ENCODE measurements around the gene GPR183. TPM values are rescaled to one million over a fixed set of nuclear protein-coding genes. Genes with fewer than 3 reads are reported as not detected.

GPR183 gene, protein sequence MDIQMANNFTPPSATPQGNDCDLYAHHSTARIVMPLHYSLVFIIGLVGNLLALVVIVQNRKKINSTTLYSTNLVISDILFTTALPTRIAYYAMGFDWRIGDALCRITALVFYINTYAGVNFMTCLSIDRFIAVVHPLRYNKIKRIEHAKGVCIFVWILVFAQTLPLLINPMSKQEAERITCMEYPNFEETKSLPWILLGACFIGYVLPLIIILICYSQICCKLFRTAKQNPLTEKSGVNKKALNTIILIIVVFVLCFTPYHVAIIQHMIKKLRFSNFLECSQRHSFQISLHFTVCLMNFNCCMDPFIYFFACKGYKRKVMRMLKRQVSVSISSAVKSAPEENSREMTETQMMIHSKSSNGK
- 10 to 100 TPM; 41.4 to 45.1 TPM for total RNA-seq

DNA sequence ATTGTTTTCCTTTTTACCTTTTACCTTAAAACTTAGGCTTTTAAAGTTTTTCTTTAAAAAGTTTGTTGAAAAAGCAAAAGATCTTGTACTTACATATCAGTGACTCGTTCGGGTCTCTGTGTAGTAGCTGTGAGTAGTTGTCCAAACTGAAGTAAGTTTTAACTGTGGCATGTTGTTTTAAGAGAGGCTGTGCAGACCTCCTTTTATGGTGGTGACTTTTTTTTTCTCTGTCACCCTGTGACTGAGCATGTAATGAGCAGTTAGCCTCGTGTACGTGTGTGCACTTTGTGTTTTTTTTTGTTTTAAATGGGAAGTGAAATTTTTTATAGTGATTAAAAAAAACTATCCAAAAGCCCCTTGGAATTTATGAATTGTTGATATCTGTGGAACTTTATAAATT, at the start of gene GPR183:
TSS of gene GPR183 (minus strand) at position 153 of the 400 bp plus-strand sequence. CDS start 11,254 bp downstream, outside the sequence.
- peak within 1 kb of the TSS; percentile 77 for H3K4me3 Mint-ChIP-seq
- H3K36me3 Mint-ChIP-seq (ENCODE audit: low read depth) = peaks cover 65% of the 10 kb centered on the region
- peak within 1 kb of the TSS; percentile 88 for H3K27ac Mint-ChIP-seq
- peak; percentile 54 for DNase-seq
- no peaks in the 10 kb centered on the region for H3K27me3 Mint-ChIP-seq
- H3K9me3 Mint-ChIP-seq = peaks cover 3% of the 10 kb centered on the region
- ChIA-PET CTCF (interaction anchor here (0.8 to 2.9 kb wide), 5 partner anchors 27 to 130 kb away, joined by 3 to 8 read pairs (median 4); no protein-coding TSS in a partner anchor), POLR2A (interaction anchor here (0.6 to 0.8 kb wide), 2 partner anchors 49 to 127 kb away, joined by 3 to 4 read pairs; no protein-coding TSS in a partner anchor)
- H3K4me1 Mint-ChIP-seq = peaks cover 81% of the 10 kb centered on the region

DNA sequence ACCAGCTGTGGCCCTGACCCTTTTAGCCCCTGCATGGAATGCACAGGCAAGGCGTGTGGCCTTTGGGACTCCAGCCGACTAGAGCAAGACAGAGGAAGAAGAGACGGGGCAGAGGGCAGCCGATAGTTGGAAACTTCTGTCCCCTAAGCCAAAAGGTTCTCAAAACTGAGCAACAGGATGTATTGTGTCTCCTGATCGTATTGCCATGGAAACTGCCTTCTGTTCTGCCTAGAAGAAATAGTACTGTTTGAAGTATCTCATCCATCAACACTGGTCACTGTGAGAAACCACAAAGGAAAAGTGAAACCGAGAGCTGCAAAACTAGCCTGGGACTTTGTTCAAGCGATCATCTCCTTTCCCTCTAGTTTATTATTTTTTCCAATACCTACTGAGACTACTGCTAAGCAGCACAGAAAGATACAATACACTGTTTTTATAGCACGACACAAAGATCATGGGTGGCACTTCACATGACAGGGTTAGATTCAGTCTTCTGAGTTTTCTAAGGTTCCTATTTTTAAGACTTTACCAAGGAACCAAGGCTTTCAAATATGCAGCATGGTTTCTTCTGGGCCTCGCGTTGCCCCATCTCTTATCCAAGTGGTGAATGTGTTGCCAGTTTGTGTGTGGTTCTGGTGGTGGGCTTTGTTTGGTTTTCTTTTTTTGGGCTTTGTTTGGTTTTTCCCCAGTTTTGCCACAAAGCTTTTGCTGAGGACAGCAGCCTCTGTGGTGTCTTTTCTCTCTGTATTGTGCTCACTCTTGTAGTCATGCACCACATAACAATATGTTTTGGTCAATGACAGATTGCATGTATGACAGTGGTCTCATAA, 49.3 kb upstream of the GPR183 start:
- Mint-ChIP-seq H3K9me3 (peaks cover 2% of the 10 kb centered on the region), H3K4me3 (peak overlapping the region; percentile 63), H3K27ac (peak overlapping the region; percentile 98), H3K27me3 (no peaks in the 10 kb centered on the region), H3K36me3 (ENCODE audit: low read depth) (peaks cover 85% of the 10 kb centered on the region), H3K4me1 (peaks cover 98% of the 10 kb centered on the region)
- CTCF ChIA-PET = interaction anchor here (0.5 to 1.9 kb wide), 7 partner anchors 11 to 587 kb away, joined by 3 to 13 read pairs (median 3); no protein-coding TSS in a partner anchor
- POLR2A ChIA-PET = interaction anchor here (1.0 kb wide), 1 partner anchor 49 kb away, joined by 4 read pairs; the partner anchor contains the start of gene GPR183
- DNase-seq = peak; percentile 90

DNA sequence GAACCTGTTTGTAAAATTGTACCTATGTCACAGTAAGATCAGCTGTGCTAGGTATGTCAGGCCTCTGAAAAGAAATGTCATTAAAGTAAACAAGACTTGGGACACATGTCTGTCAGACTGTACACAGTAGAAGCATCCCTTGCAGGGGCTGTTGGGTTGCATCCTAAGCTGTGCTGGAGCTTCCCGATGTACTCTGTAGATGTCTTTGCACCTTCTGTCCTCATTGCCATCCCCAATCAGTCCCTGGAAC, 48.7 kb upstream of the GPR183 start:
- Mint-ChIP-seq H3K36me3 (ENCODE audit: low read depth) (peaks cover 84% of the 10 kb centered on the region), H3K4me1 (peaks cover 97% of the 10 kb centered on the region), H3K27ac (peak overlapping the region; percentile 98), H3K27me3 (no peaks in the 10 kb centered on the region), H3K4me3 (peak overlapping the region; percentile 63), H3K9me3 (peaks cover 2% of the 10 kb centered on the region)
- CTCF ChIA-PET = interaction anchor here (0.5 to 1.9 kb wide), 7 partner anchors 11 to 588 kb away, joined by 3 to 13 read pairs (median 3); no protein-coding TSS in a partner anchor
- peak; percentile 27 for DNase-seq
- POLR2A ChIA-PET = interaction anchor here (1.0 kb wide), 1 partner anchor 49 kb away, joined by 4 read pairs; the partner anchor contains the start of gene GPR183

DNA sequence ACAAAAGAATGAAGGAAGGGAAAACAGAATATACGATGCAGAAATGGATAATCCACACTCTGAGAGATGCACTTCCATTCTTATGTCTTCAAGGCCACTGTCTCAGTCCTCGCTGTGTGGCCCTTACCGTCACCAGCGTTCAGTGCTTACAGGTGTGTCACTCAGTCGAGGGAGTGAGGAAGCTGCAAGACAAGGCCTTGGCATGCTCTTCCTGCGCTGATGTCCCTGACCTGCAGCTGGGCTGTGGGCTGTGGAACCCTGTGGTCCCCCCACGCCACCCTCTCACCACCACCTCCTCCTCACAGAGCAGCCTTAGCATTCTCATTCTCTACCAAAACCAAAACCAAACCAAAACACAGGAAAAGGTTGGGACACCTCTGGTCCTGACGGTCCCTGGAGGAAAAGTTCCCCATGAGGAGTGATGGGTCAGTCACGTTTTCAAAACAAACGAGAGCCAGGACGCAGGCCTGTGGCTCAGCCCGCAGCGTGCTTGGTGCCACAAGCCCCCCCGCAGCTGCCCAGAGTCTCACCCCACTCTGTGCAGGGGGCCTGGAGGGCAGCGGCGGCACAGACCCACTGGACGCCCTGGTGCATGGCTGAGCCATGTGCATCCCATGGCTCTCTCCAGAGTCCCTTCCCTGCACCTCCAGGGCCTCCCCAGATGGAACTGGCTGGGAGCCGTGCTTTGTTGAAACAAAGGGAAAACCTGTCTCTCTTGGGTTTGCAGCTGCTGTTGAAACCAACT, 48.2 kb upstream of the GPR183 start:
- H3K27ac Mint-ChIP-seq = peak overlapping the region; percentile 98
- peak overlapping the region; percentile 63 for H3K4me3 Mint-ChIP-seq
- H3K9me3 Mint-ChIP-seq = no peaks in the 10 kb centered on the region
- no peak for DNase-seq
- H3K27me3 Mint-ChIP-seq = no peaks in the 10 kb centered on the region
- POLR2A ChIA-PET = no interaction called here
- H3K4me1 Mint-ChIP-seq = peaks cover 97% of the 10 kb centered on the region
- peaks cover 85% of the 10 kb centered on the region for H3K36me3 Mint-ChIP-seq (ENCODE audit: low read depth)
- CTCF ChIA-PET = interaction anchor here (0.9 to 1.9 kb wide), 6 partner anchors 12 to 80 kb away, joined by 3 to 13 read pairs (median 4); no protein-coding TSS in a partner anchor

DNA sequence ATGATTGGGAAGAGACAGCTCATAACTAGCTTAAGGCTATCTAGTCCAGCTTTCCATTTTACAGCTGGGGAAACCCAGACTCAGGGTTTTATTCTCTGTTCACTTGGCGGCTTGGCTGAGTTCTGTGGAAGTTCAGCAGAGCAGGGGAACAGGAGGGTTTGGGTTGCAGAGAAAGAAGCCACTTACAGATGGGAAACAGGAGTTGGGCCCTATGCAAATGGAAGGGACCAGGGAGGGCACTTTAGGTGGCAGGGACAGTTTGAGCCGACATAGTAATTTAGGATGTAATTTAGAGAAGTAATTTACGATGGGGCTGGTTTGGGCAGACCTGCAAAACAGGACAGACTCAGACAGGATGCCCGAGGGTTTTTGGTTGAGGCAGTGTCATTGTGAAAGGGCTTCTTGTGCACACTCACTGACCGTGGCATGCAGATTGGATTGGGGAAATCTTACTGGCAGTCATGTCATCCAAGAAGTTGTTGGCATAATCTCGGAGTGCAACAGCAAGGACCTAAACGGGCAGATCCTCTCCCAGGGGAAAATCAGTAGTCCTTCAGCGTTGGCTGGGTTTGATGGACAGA, 47.3 kb upstream of the GPR183 start:
- POLR2A ChIA-PET = no interaction called here
- Mint-ChIP-seq H3K27me3 (no peaks in the 10 kb centered on the region), H3K36me3 (ENCODE audit: low read depth) (peaks cover 80% of the 10 kb centered on the region), H3K9me3 (no peaks in the 10 kb centered on the region), H3K4me3 (peak overlapping the region; percentile 38), H3K4me1 (peaks cover 88% of the 10 kb centered on the region), H3K27ac (peak overlapping the region; percentile 98)
- CTCF ChIA-PET = interaction anchor here (0.9 to 2.8 kb wide), 2 partner anchors 23 to 82 kb away, joined by 3 to 13 read pairs; no protein-coding TSS in a partner anchor
- peak; percentile 36 for DNase-seq

DNA sequence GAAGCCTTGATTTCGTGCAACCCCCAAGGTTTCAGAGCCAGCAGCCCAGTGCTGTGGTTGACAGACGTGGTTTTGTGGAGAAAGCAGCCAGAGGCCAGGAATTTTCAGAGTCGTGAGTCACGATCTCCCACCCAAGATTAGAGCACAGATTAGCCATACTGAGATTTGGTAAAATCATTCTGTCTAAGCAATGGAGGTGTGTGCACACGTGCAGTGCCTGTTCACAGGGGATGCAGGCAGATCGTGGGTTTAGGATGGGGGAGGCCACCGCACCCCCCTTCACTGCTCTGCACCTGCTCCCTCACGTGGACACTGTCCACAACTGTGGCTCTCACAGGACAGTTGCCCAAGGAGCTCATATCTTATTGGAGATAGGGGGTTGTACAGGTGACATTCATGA, 46.6 kb upstream of the GPR183 start:
- CTCF ChIA-PET = interaction anchor here (0.9 to 2.8 kb wide), 2 partner anchors 23 to 82 kb away, joined by 3 to 13 read pairs; no protein-coding TSS in a partner anchor
- Mint-ChIP-seq H3K27me3 (no peaks in the 10 kb centered on the region), H3K36me3 (ENCODE audit: low read depth) (peaks cover 78% of the 10 kb centered on the region), H3K9me3 (no peaks in the 10 kb centered on the region), H3K4me1 (peaks cover 82% of the 10 kb centered on the region), H3K27ac (peak overlapping the region; percentile 98), H3K4me3 (no peak overlapping the region)
- POLR2A ChIA-PET = no interaction called here
- no peak for DNase-seq

DNA sequence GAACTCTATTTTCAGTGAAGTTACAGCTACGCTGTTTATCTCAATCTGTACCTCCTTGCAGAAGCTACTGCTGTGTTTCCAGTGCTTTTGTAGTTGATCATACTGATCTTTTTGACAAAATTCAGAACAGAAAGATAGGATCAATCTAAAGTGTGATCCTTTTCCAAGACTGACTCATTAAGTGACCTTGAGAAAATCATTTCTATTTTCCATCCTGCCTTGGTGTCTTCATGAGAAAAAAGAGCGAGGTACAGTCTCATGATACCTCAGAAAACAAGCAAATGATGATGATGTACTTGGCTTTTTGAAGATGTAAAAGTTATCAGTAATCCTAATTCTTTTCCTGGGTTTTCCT, 46.0 kb upstream of the GPR183 start:
- ChIA-PET POLR2A (interaction anchor here (0.6 kb wide), 1 partner anchor 50 kb away, joined by 3 read pairs; no protein-coding TSS in a partner anchor), CTCF (interaction anchor here (0.9 to 2.8 kb wide), 8 partner anchors 11 to 177 kb away, joined by 3 to 13 read pairs (median 4); no protein-coding TSS in a partner anchor)
- H3K9me3 Mint-ChIP-seq = no peaks in the 10 kb centered on the region
- H3K4me1 Mint-ChIP-seq = peaks cover 79% of the 10 kb centered on the region
- no peaks in the 10 kb centered on the region for H3K27me3 Mint-ChIP-seq
- H3K4me3 Mint-ChIP-seq = no peak overlapping the region
- no peak for DNase-seq
- peaks cover 79% of the 10 kb centered on the region for H3K36me3 Mint-ChIP-seq (ENCODE audit: low read depth)
- peak overlapping the region; percentile 98 for H3K27ac Mint-ChIP-seq

DNA sequence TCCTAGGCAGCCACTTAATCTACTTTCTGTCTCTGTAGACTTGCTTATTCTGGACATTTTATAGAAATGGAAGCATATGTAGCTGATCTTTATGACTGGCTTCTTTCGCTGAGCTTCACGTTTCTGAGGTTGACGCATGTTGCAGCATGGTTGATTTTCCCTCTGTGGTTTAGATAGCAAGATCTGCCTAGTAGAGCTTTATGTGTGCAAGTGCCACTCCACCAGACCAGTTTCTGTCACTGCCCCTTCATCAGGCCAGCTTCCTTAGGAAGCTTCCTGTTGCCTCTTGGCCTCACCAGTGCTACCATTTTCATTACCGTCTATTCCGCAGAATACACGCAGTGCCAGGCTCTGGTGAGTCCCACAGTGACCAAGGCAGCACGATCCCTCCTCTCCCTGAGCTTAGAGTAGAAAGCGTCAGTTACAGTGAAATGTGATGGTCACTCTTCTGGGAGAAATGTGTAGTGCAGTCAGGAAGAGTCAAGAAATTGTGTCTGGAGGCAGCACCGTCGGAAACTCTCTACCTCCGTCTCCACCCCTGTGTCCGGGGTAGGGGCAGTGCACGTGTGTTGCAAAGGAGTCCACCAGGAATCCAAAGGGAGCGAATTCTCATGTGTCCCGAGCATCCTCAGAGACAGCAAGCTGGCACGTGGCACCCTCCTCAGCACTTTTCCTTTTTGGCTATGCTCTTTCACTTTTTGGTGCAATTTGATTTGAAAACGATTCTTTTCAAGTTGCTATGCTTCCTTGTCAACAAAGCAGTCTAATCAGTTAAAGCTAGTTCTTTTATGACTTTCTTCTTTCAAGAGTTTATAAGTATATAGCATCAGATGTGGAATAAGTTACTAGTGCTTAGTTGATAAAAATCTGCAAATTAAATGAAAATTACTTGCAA, 45.4 kb upstream of the GPR183 start:
- peaks cover 79% of the 10 kb centered on the region for H3K4me1 Mint-ChIP-seq
- H3K36me3 Mint-ChIP-seq (ENCODE audit: low read depth) = peaks cover 79% of the 10 kb centered on the region
- H3K9me3 Mint-ChIP-seq = no peaks in the 10 kb centered on the region
- CTCF ChIA-PET = interaction anchor here (0.6 to 2.8 kb wide), 15 partner anchors 8 to 176 kb away, joined by 3 to 13 read pairs (median 3); no protein-coding TSS in a partner anchor
- no peaks in the 10 kb centered on the region for H3K27me3 Mint-ChIP-seq
- DNase-seq = no peak
- peak overlapping the region; percentile 98 for H3K27ac Mint-ChIP-seq
- peak overlapping the region; percentile 33 for H3K4me3 Mint-ChIP-seq
- POLR2A ChIA-PET = interaction anchor here (0.6 to 0.9 kb wide), 2 partner anchors 28 to 49 kb away, joined by 3 read pairs; no protein-coding TSS in a partner anchor

DNA sequence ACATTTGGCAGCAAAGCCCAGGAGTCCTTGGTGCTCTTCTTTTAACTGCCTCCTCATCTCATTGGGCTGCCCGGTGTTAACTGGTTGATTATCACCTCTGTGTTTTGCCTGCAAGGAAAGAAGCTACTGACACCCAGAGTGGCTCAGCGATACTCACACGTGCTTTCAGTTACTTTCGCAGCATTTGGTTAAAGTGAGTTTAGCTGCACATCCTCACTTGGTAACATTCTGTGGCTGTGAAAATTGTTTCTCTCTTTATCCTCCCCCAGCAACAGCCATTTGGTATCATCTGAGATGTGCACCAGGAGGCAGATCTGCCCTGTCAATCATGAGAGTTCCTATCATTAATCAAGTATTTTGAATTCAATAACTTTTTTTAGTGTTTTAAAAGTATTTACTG, 44.6 kb upstream of the GPR183 start:
- Mint-ChIP-seq H3K4me1 (peaks cover 78% of the 10 kb centered on the region), H3K27me3 (no peaks in the 10 kb centered on the region), H3K27ac (peak overlapping the region; percentile 98), H3K4me3 (no peak overlapping the region), H3K9me3 (no peaks in the 10 kb centered on the region), H3K36me3 (ENCODE audit: low read depth) (peaks cover 80% of the 10 kb centered on the region)
- DNase-seq = peak; percentile 57
- ChIA-PET POLR2A (interaction anchor here (0.9 kb wide), 1 partner anchor 29 kb away, joined by 3 read pairs; no protein-coding TSS in a partner anchor), CTCF (interaction anchor here (0.6 to 2.8 kb wide), 13 partner anchors 8 to 175 kb away, joined by 3 to 13 read pairs (median 3); no protein-coding TSS in a partner anchor)

DNA sequence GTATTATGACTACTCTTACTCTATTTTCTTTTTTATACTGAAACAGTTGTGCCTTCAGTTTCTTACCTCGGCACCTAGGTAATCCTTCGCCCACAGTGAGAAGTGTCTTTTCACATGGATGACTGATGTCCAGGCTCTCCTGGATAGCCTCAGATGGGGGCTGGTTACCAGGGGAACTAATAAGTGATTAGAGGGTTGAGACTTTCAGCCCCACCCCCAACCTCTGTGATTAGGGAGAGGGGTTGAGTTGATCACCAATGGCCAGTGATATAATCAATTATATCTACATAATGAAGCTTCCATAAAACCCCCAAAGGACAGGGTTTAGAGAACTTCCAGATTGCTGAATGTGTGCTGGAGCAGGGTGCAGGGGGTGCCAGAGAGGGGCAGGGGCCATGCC, 43.0 kb upstream of the GPR183 start:
- no peak for DNase-seq
- H3K27ac Mint-ChIP-seq = no peak overlapping the region
- H3K9me3 Mint-ChIP-seq = no peaks in the 10 kb centered on the region
- CTCF ChIA-PET = no interaction called here
- H3K27me3 Mint-ChIP-seq = no peaks in the 10 kb centered on the region
- peaks cover 77% of the 10 kb centered on the region for H3K36me3 Mint-ChIP-seq (ENCODE audit: low read depth)
- H3K4me3 Mint-ChIP-seq = no peak overlapping the region
- POLR2A ChIA-PET = no interaction called here
- H3K4me1 Mint-ChIP-seq = peaks cover 71% of the 10 kb centered on the region

DNA sequence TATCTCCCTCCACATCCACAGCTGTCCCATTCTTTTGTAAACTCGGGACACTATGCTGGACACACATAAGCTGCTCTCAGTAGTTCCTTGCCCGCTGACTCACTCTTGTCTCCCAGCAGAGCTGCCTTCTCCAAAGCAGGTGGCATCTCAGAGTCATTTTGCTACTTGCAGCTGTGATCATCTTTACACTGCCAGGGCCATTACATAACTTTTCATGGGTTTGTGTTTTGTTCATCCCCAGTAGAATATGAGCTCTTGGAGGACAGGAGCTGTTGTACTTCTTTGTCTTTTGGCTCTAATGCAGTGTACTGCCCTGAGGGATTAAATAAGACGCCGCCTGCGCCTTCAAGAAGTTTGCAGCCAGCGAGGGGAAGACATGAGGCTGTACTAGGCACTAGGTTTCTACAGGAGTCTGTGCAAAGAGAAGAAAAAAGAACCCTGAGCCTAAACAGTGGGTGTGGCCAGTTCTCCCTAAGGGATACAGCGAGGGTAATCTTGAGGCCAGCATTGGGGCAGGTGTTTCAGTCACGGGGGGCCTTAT, 40.8 kb upstream of the GPR183 start:
- ChIA-PET CTCF (interaction anchor here (0.6 to 1.6 kb wide), 8 partner anchors 10 to 73 kb away, joined by 3 to 4 read pairs (median 3); no protein-coding TSS in a partner anchor), POLR2A (no interaction called here)
- no peak for DNase-seq
- Mint-ChIP-seq H3K9me3 (no peaks in the 10 kb centered on the region), H3K27ac (peak overlapping the region; percentile 23), H3K27me3 (no peaks in the 10 kb centered on the region), H3K4me1 (peaks cover 51% of the 10 kb centered on the region), H3K36me3 (ENCODE audit: low read depth) (peaks cover 77% of the 10 kb centered on the region), H3K4me3 (no peak overlapping the region)

Data from activated CD4-positive, alpha-beta T cell treated with anti-CD3 and anti-CD28 coated beads, Interleukin-2, amount 10 ng/mL, durations not matched to agents 7 days and 5 days (primary cell).